ENCODE data around the gene RHBDD1.

DNA sequence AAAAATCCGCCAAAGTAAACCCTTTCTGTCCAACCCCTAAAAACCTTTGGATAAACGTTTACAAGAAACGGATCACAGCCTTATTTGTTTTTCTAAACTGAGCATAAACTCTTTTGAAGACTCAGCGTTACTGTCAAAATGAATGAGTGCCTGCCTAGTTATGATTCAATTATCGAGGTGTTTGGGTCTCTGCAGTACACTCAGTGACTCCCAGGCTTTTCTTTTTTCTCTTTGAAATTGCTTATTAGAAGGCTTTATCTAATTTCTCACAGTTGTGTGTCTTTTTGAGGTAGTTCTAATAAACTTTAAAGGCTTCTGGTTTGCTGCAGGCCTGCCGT lies 663 bp downstream of the RHBDD1 start:
- no peak for TF ChIP-seq EZH2 (IDR thresholded peaks at IDR 0.05; ENCODE audit: borderline replicate concordance)
- TF ChIP-seq CTCF (IDR thresholded peaks at IDR 0.05; ENCODE audit: poor library complexity) = no peak

Data from hepatocyte (in vitro differentiated cells).